K562 (cell line): ENCODE data around the gene ACACB. TPM values are rescaled to one million over a fixed set of nuclear protein-coding genes. Genes with fewer than 3 reads are reported as not detected.

Experiments
- ATAC-seq: fragments of 200-7000 bp; cut with Tn5 transposase; 3 replicates; pipeline ENCODE4 v1.9.1; 2020; ENCODE audit warnings: moderate library complexity
- BruUV-seq: library from RNA; stranded (reverse); fragments of 400-500 nt; replicated peaks from 2 replicates; lab custom pipeline; 2021; lab: Mats Ljungman, UMichigan
- CTCF ChIA-PET: fragments of 300-600 bp; formaldehyde crosslinking; extraction: SDS; loops from one replicate; lab custom pipeline; 2021; ENCODE audit warnings: low intra/inter-chr PET ratio; lab: Yijun Ruan, JAX
- POLR2A ChIA-PET: fragments of 300-600, 350-650 bp; sonication (Branson Sonifier 250); formaldehyde crosslinking; extraction: SDS; loops from one replicate; lab custom pipeline; 2021; ENCODE audit warnings: antibody characterized with exemption, inconsistent platforms; lab: Yijun Ruan, JAX
- DNase-seq, 4 experiments: peaks; one replicate each; pipeline versions ENCODE4 v3.0.0 to v3.0.0-alpha.2; 2011 to 2018; ENCODE audit warnings: low spot score in 3 of 4, mixed read lengths in 3 of 4; ENCODE audit errors: extremely low read depth in 1 of 4
- FAIRE-seq: peaks from 2 replicates; lab custom pipeline; 2011; peaks lifted over from hg19 to GRCh38; lab: Jason Lieb, UNC
- H2AFZ ChIP-seq: 2 replicates; pipeline ENCODE4 v1.6.0; 2011; ENCODE audit warnings: low read depth, low read length, control low read depth, inconsistent platforms
- H3K27ac ChIP-seq: fragments of 200-600 bp; 3 replicates; pipeline ENCODE4 v1.8.0; 2011; ENCODE audit warnings: low read depth, mild to moderate bottlenecking, control low read depth, inconsistent platforms, low read length, moderate library complexity, mixed read lengths; ENCODE audit errors: extremely low read depth
- H3K27me3 ChIP-seq, 2 experiments: fragments of 300-600 bp in 1 of 2; 2 replicates in 1 of 2; 3 replicates in 1 of 2; pipeline versions ENCODE4 v1.6.0 to v1.8.0; 2011; ENCODE audit warnings: inconsistent platforms in 2 of 2, low read length in 2 of 2, mild to moderate bottlenecking in 1 of 2, mixed read lengths in 1 of 2, moderate library complexity in 1 of 2; ENCODE audit not compliant: control insufficient read depth in 2 of 2, insufficient read depth in 2 of 2
- H3K36me3 ChIP-seq: fragments of 300-600 bp; 3 replicates; pipeline ENCODE4 v1.8.0; 2011; ENCODE audit warnings: mild to moderate bottlenecking, low read length, inconsistent platforms; ENCODE audit not compliant: control insufficient read depth, insufficient read depth
- H3K4me1 ChIP-seq, 2 experiments: fragments of 200-600 bp in 1 of 2; replicated peaks in 1 of 2; 2 replicates in 1 of 2; 3 replicates in 1 of 2; pipeline versions ENCODE4 v1.5.1 to v1.8.0; 2011; ENCODE audit warnings: inconsistent platforms in 2 of 2, low read length in 2 of 2, mild to moderate bottlenecking in 1 of 2, mixed read lengths in 1 of 2, moderate library complexity in 1 of 2; ENCODE audit not compliant: control insufficient read depth in 2 of 2, insufficient read depth in 2 of 2
- H3K4me2 ChIP-seq: 2 replicates; pipeline ENCODE4 v1.6.1; 2011; ENCODE audit warnings: low read length, control low read depth, inconsistent platforms, mixed read lengths; ENCODE audit not compliant: insufficient read depth
- H3K4me3 ChIP-seq: fragments of 200-600 bp; sonication (generic), shearing (Covaris generic); 2 replicates; pipeline ENCODE4 v1.5.1; 2016; ENCODE audit warnings: control low read depth, inconsistent platforms
- H3K79me2 ChIP-seq: fragments of 200-600 bp; 3 replicates; pipeline ENCODE4 v1.8.0; 2011; ENCODE audit warnings: low read length, inconsistent platforms; ENCODE audit not compliant: control insufficient read depth, insufficient read depth
- H3K9ac ChIP-seq, 2 experiments: 2 replicates each; pipeline versions ENCODE4 v1.6.0 to v1.6.1; 2011; ENCODE audit warnings: low read depth in 2 of 2, low read length in 2 of 2, control low read depth in 1 of 2, inconsistent platforms in 1 of 2, mild to moderate bottlenecking in 1 of 2, mixed read lengths in 1 of 2; ENCODE audit not compliant: insufficient read depth in 1 of 2
- H3K9me1 ChIP-seq: one replicate; pipeline ENCODE4 v1.6.0; 2011; ENCODE audit warnings: inconsistent platforms, mild to moderate bottlenecking, low read length, moderate library complexity; ENCODE audit not compliant: control insufficient read depth, insufficient read depth
- H3K9me3 ChIP-seq: replicated peaks from 2 replicates; pipeline ENCODE4 v1.5.1; 2011; ENCODE audit warnings: low read depth, low read length, inconsistent platforms; ENCODE audit not compliant: control insufficient read depth, insufficient read depth
- H4K20me1 ChIP-seq: replicated peaks from 2 replicates; pipeline ENCODE4 v1.6.1; 2011; ENCODE audit warnings: low read length, inconsistent platforms, mixed read lengths; ENCODE audit not compliant: control insufficient read depth, insufficient read depth
- CBX3 ChIP-seq, 2 experiments: IDR thresholded peaks; 1 replicate in 1 of 2; 2 replicates in 1 of 2; pipeline ENCODE4 v1.6.1; 2012; ENCODE audit warnings: inconsistent platforms in 2 of 2, low read length in 2 of 2, borderline replicate concordance in 1 of 2, control low read depth in 1 of 2
- DIDO1 ChIP-seq: fragments of 450-650 bp; IDR thresholded peaks from 2 replicates; pipeline ENCODE4 v1.6.1; 2016; ENCODE audit warnings: low read depth, missing biosample characterization, missing genetic modification characterization
- FOXP1 ChIP-seq: sonication (generic); formaldehyde crosslinking; IDR thresholded peaks from 2 replicates; pipeline ENCODE4 v1.8.0; 2022; ENCODE audit warnings: mild to moderate bottlenecking, missing genetic modification reagents
- IRF1 ChIP-seq: sonication (generic); formaldehyde crosslinking; IDR thresholded peaks from 2 replicates; pipeline ENCODE4 v1.8.0; 2022; ENCODE audit warnings: missing genetic modification reagents, mild to moderate bottlenecking, borderline replicate concordance
- KDM4B ChIP-seq, 2 experiments: fragments of 450-650 bp in 1 of 2; sonication (generic) in 1 of 2; IDR thresholded peaks; 2 replicates each; pipeline ENCODE4 v1.6.1; 2016 to 2017; ENCODE audit warnings: borderline replicate concordance in 2 of 2, antibody characterized with exemption in 1 of 2, low read depth in 1 of 2, mild to moderate bottlenecking in 1 of 2
- MEIS2 ChIP-seq: fragments of 450-650 bp; IDR thresholded peaks from 2 replicates; pipeline ENCODE4 v1.6.1; 2014; ENCODE audit warnings: mild to moderate bottlenecking; ENCODE audit not compliant: partially characterized antibody
- NONO ChIP-seq, 2 experiments: fragments of 200-400 bp in 1 of 2; fragments of 450-650 bp in 1 of 2; formaldehyde crosslinking in 1 of 2; IDR thresholded peaks; 2 replicates each; pipeline ENCODE4 v1.6.1; 2017; ENCODE audit warnings: low read depth in 2 of 2, mild to moderate bottlenecking in 2 of 2, moderate library complexity in 2 of 2, low read length in 1 of 2
- SIRT6 ChIP-seq: IDR thresholded peaks from one replicate; pipeline ENCODE4 v1.6.1; 2012; ENCODE audit warnings: low read depth, mild to moderate bottlenecking, control low read depth, inconsistent platforms, low read length, moderate library complexity
- SMARCB1 ChIP-seq: IDR thresholded peaks from 2 replicates; pipeline ENCODE4 v1.6.1; 2011; ENCODE audit warnings: improper control_type of control experiment, low read depth; ENCODE audit not compliant: insufficient read length
- SP1 ChIP-seq: sonication (generic); formaldehyde crosslinking; IDR thresholded peaks from 2 replicates; pipeline ENCODE4 v1.8.1; 2022; ENCODE audit warnings: mild to moderate bottlenecking, missing genetic modification reagents
- U2AF1 ChIP-seq: fragments of 200-400 bp; formaldehyde crosslinking; optimal IDR thresholded peaks from 2 replicates; pipeline ENCODE3; 2017; ENCODE audit warnings: mild to moderate bottlenecking, low read depth, low read length, moderate library complexity
- ZNF133 ChIP-seq: fragments of 250-450 bp; sonication (Bioruptor Pico); IDR thresholded peaks from 2 replicates; pipeline ENCODE4 v1.4.0; 2020; ENCODE audit warnings: mild to moderate bottlenecking
- ZNF311 ChIP-seq: fragments of 250-450 bp; sonication (Bioruptor Pico); IDR thresholded peaks from 2 replicates; pipeline ENCODE4 v1.4.0; 2020; ENCODE audit warnings: mild to moderate bottlenecking, moderate library complexity
- WGBS: fragments of 100-300 bp; shearing (Covaris generic); methylation state at CpG from one replicate; pipeline ENCODE4 v1.1.6; 2016; ENCODE audit warnings: low coverage, mixed read lengths; ENCODE audit not compliant: insufficient coverage; ENCODE audit errors: missing lambda C conversion rate; 5-methylcytosine and 5-hydroxymethylcytosine counted together
- in situ Hi-C: fragments of 300-500 bp; cut with MboI; formaldehyde crosslinking; loops from 4 replicates; pipeline ENCODE4 v1.15.0; 2018; ENCODE audit warnings: inconsistent platforms, mixed read lengths
- intact Hi-C: fragments of 100-400 bp; cut with micrococcal nuclease; formaldehyde crosslinking; loops from 2 replicates; pipeline ENCODE4 v1.14.2; 2022
- polyA plus RNA-seq, 8 experiments: library from polyadenylated mRNA; depleted of rRNA in 4 of 8; stranded (reverse) in 5 of 8; unstranded in 3 of 8; fragments of >200 nt; fragmentation: Nextera tagmentation in 2 of 8; fragmentation: Illumina TruSeq in 1 of 8; extraction: Ambion mirVana in 2 of 8; extraction: Trizol in 1 of 8; gene quantifications; 2 replicates each; pipeline versions ENCODE4 v1.2.1 to v1.2.3, GENCODE V29; 2011 to 2014; ENCODE audit warnings: inconsistent platforms in 1 of 8, missing spikeins in 1 of 8
- total RNA-seq, 7 experiments: library from RNA; depleted of rRNA in 6 of 7; stranded (reverse); fragments of >200 nt in 6 of 7; fragmentation: Illumina TruSeq in 2 of 7; extraction: Trizol in 2 of 7; gene quantifications; 2 replicates each; pipeline versions ENCODE4 v1.2.1 to v1.2.3, GENCODE V29; 2011 to 2021; ENCODE audit warnings: low replicate concordance in 1 of 7

ACACB gene
- total and polyA plus RNA-seq, 9 of the 15 experiments (the other 6 are each of a cell fraction or from before 2014, with no cell fraction given): 0.10 to 2.5 (median 0.83) TPM

- BruUV-seq: no TSS peak
These were observed 46.8 kb upstream of the ACACB start for GRCh38 chr12:109069307-109070271.

More at GRCh38 chr12:109069307-109070271, 46.8 kb upstream of the ACACB start:
- 73% methylated on average over 17 of the region's 17 CpGs for WGBS
- no peaks in the 10 kb centered on the region for H3K4me1 ChIP-seq
- ATAC-seq: no peak
- H3K36me3 ChIP-seq: peaks cover 30% of the 10 kb centered on the region; the same call in 2 of the 3 replicates
- no peak overlapping the region for H3K4me2 ChIP-seq
- DNase-seq: no peak
- no peaks in the 10 kb centered on the region for H3K9me1 ChIP-seq
- CTCF ChIA-PET: no interaction called here
- no peaks in the 10 kb centered on the region for H4K20me1 ChIP-seq
- FAIRE-seq: no peak
- intact Hi-C loops: no loop called here
- H2AFZ ChIP-seq: no peak overlapping the region
- POLR2A ChIA-PET: interaction anchor here (0.6 to 1.2 kb wide), 4 partner anchors 9 to 919 kb away, joined by 3 to 4 read pairs (median 4); no protein-coding TSS in a partner anchor
- no peaks in the 10 kb centered on the region for H3K9me3 ChIP-seq
- no peaks in the 10 kb centered on the region for H3K79me2 ChIP-seq
- no peak overlapping the region for H3K9ac ChIP-seq
- TF ChIP-seq U2AF1: no peak
- TF ChIP-seq NONO (IDR thresholded peaks at IDR 0.05; ENCODE audit: low read depth in 2 of 2, low read length in 1 of 2): no peak
- no peak for TF ChIP-seq ZNF133 (CRISPR knock-in tag)
- no peak for TF ChIP-seq SP1 (CRISPR knock-in tag)
- TF ChIP-seq KDM4B (IDR thresholded peaks at IDR 0.05; ENCODE audit: borderline replicate concordance in 2 of 2, low read depth in 1 of 2): no peak
- no peak for TF ChIP-seq FOXP1
- TF ChIP-seq IRF1 (CRISPR knock-in tag): no peak
- no peak for TF ChIP-seq ZNF311 (CRISPR knock-in tag)
- TF ChIP-seq CBX3 (IDR thresholded peaks at IDR 0.05; ENCODE audit: borderline replicate concordance in 1 of 2, low read length in 2 of 2): no peak
- no peak for TF ChIP-seq DIDO1 (tag)
- TF ChIP-seq SIRT6: no peak
- TF ChIP-seq MEIS2: no peak
- no peak for TF ChIP-seq SMARCB1
- no peak overlapping the region for H3K27ac ChIP-seq
- no peaks in the 10 kb centered on the region for H3K27me3 ChIP-seq
- in situ Hi-C loops: no loop called here
- no peak overlapping the region for H3K4me3 ChIP-seq
